Measurements from ENCODE around the gene SLC25A13.
"Not testable (repeated sequence)": the region's sequence is repeated elsewhere in the genome, so short reads cannot be mapped to it uniquely, and the experiment has no call there.

GRCh38 chr7:96365916-96366315 lies 44.0 kb upstream of the SLC25A13 start:
- not testable (repeated sequence) for TF ChIP-seq CTCF (conservative IDR thresholded peaks at IDR 0.05; ENCODE audit: low read depth, low read length); NFE2L2 (IDR thresholded peaks at IDR 0.05; ENCODE audit: low read depth, low read length)

Data from IMR-90 (cell line).